HL-60 (cell line): ENCODE data around the gene PUM2.
"Not testable (repeated sequence)": the region's sequence is repeated elsewhere in the genome, so short reads cannot be mapped to it uniquely, and the experiment has no call there.

Experiments used
- DNase-seq, 2 experiments: peaks; one replicate each; pipeline ENCODE4 v3.0.0-alpha.2; 2010 to 2020; ENCODE audit warnings: low read depth in 1 of 2, low spot score in 1 of 2
- H3K27ac ChIP-seq: fragments of 250-450 bp; sonication (Bioruptor Pico); replicated peaks from 2 replicates; pipeline ENCODE4 v1.5.1; 2020; ENCODE audit warnings: mild to moderate bottlenecking, moderate library complexity
- H3K27me3 ChIP-seq: fragments of 250-450 bp; sonication (Bioruptor Pico); 2 replicates; pipeline ENCODE4 v1.5.1; 2021; ENCODE audit warnings: mild to moderate bottlenecking, moderate library complexity; ENCODE audit not compliant: insufficient read depth, poor library complexity, severe bottlenecking
- H3K4me3 ChIP-seq: replicated peaks from 2 replicates; pipeline ENCODE4 v1.5.1; 2011; ENCODE audit warnings: mild to moderate bottlenecking, control low read depth, low read length; ENCODE audit not compliant: insufficient read depth
- CTCF ChIP-seq: IDR thresholded peaks from one replicate; pipeline ENCODE4 v1.5.1; 2011; ENCODE audit warnings: low read length, control low read depth, inconsistent platforms; ENCODE audit not compliant: insufficient read depth
- GABPA ChIP-seq: IDR thresholded peaks from 2 replicates; pipeline ENCODE4 v1.6.1; 2012; ENCODE audit warnings: low read depth
- POLR2AphosphoS5 ChIP-seq: IDR thresholded peaks from 2 replicates; pipeline ENCODE4 v1.6.1; 2012; ENCODE audit warnings: low read depth
- REST ChIP-seq: IDR thresholded peaks from 2 replicates; pipeline ENCODE4 v1.6.1; 2012; ENCODE audit warnings: low read depth; ENCODE audit not compliant: insufficient replicate concordance
- SPI1 ChIP-seq: IDR thresholded peaks from 2 replicates; pipeline ENCODE4 v1.6.1; 2012; ENCODE audit warnings: low read depth, mild to moderate bottlenecking, borderline replicate concordance

Gene PUM2

GRCh38 chr2:20235655-20236305, 114.9 kb downstream of the PUM2 start:
- Histone ChIP-seq H3K4me3 (no peak overlapping the region), H3K27me3 (peaks cover 4% of the 10 kb centered on the region), H3K27ac (no peak overlapping the region)
- TF ChIP-seq CTCF (no peak), REST (no peak), GABPA (no peak), POLR2AphosphoS5 (no peak), SPI1 (no peak)
- DNase-seq: no peak

GRCh38 chr2:20234597-20234996, 116.0 kb downstream of the PUM2 start:
- DNase-seq, H3K27me3 ChIP-seq, H3K27ac ChIP-seq, H3K4me3 ChIP-seq: not testable (repeated sequence)

- Histone ChIP-seq H3K27ac (no peak overlapping the region), H3K27me3 (peaks cover 6% of the 10 kb centered on the region), H3K4me3 (no peak overlapping the region)
- TF ChIP-seq CTCF (no peak), GABPA (no peak), REST (no peak), SPI1 (no peak)
- DNase-seq: no peak
Observed at GRCh38 chr2:20232837-20233207, 117.8 kb downstream of the PUM2 start.

- Histone ChIP-seq H3K27ac (no peak overlapping the region), H3K4me3 (no peak overlapping the region), H3K27me3 (peaks cover 5% of the 10 kb centered on the region)
- DNase-seq: no peak
- TF ChIP-seq GABPA (no peak), REST (no peak), SPI1 (no peak), POLR2AphosphoS5 (no peak)
Observed at GRCh38 chr2:20231598-20232026, 119.0 kb downstream of the PUM2 start.
